CD4-positive, alpha-beta T cell (primary cell): Measurements from ENCODE around the gene FBLN1. TPM values are rescaled to one million over a fixed set of nuclear protein-coding genes. Genes with fewer than 3 reads are reported as not detected.

Experiments
- ATAC-seq: fragments of 200-7000 bp; cut with Tn5 transposase; one replicate; pipeline ENCODE4 v1.10.0; 2022; ENCODE audit warnings: mild to moderate bottlenecking; ENCODE audit not compliant: poor library complexity
- CTCF ChIA-PET: fragments of 350-600 bp; sonication (Branson Sonifier 250); formaldehyde crosslinking; loops from one replicate; lab custom pipeline; 2021; ENCODE audit warnings: antibody characterized with exemption, inconsistent platforms; lab: Charles Lee
- POLR2A ChIA-PET: fragments of 350-600 bp; sonication (Branson Sonifier 250); formaldehyde crosslinking; loops from one replicate; lab custom pipeline; 2021; ENCODE audit warnings: antibody characterized with exemption, inconsistent platforms; lab: Charles Lee
- DNase-seq, 14 experiments: peaks; one replicate each; pipeline ENCODE4 v3.0.0-alpha.2; 2013 to 2020; ENCODE audit warnings: mixed read lengths in 2 of 14
- H3K27ac ChIP-seq, 2 donors: one replicate each; pipeline versions ENCODE4 v1.5.1 to v1.7.0; 2013; ENCODE audit warnings: low read length in 2 of 2, low read depth in 1 of 2, mild to moderate bottlenecking in 1 of 2
- H3K27me3 ChIP-seq, 2 experiments: 1 replicate in 1 of 2; 2 replicates in 1 of 2; pipeline versions ENCODE4 v1.6.1 to v1.7.0; 2013; ENCODE audit warnings: low read length in 2 of 2, control low read depth in 1 of 2, mild to moderate bottlenecking in 1 of 2, moderate library complexity in 1 of 2; ENCODE audit not compliant: insufficient read depth in 2 of 2, control insufficient read depth in 1 of 2
- H3K36me3 ChIP-seq: one replicate; pipeline ENCODE4 v1.6.1; 2013; ENCODE audit warnings: low read length, control low read depth; ENCODE audit not compliant: insufficient read depth
- H3K4me1 ChIP-seq: one replicate; pipeline ENCODE4 v1.6.1; 2013; ENCODE audit warnings: low read length, control low read depth; ENCODE audit not compliant: insufficient read depth
- H3K4me3 ChIP-seq: one replicate; pipeline ENCODE4 v1.5.1; 2013; ENCODE audit warnings: mild to moderate bottlenecking, low read length, moderate library complexity
- H3K9me3 ChIP-seq, 2 experiments: 1 replicate in 1 of 2; 2 replicates in 1 of 2; pipeline versions ENCODE4 v1.6.1 to v1.7.0; 2013; ENCODE audit warnings: low read length in 2 of 2, mild to moderate bottlenecking in 2 of 2, control low read depth in 1 of 2, moderate library complexity in 1 of 2; ENCODE audit not compliant: control insufficient read depth in 1 of 2, insufficient read depth in 1 of 2
- H3K27ac Mint-ChIP-seq: one replicate; pipeline ENCODE4 v1.8.0; 2020; ENCODE audit warnings: mixed read lengths
- H3K27me3 Mint-ChIP-seq: one replicate; pipeline ENCODE4 v1.8.0; 2021; ENCODE audit warnings: mixed read lengths
- H3K36me3 Mint-ChIP-seq: one replicate; pipeline ENCODE4 v1.8.0; 2021; ENCODE audit warnings: low read depth, mixed read lengths
- H3K4me1 Mint-ChIP-seq: one replicate; pipeline ENCODE4 v1.8.0; 2021; ENCODE audit warnings: low read depth, mixed read lengths
- H3K4me3 Mint-ChIP-seq: one replicate; pipeline ENCODE4 v1.8.0; 2020; ENCODE audit warnings: mild to moderate bottlenecking, mixed read lengths
- H3K9me3 Mint-ChIP-seq: one replicate; pipeline ENCODE4 v1.8.0; 2020; ENCODE audit warnings: mixed read lengths
- CTCF ChIP-seq: fragments of 200-600 bp; IDR thresholded peaks from one replicate; pipeline ENCODE4 v1.8.0; 2022; ENCODE audit warnings: antibody characterized with exemption, mild to moderate bottlenecking
- intact Hi-C, 2 experiments: fragments of 100-400 bp; cut with DNase I in 1 of 2; cut with micrococcal nuclease in 1 of 2; formaldehyde crosslinking; loops; one replicate each; pipeline versions ENCODE4 v1.15.1 to v1.9.0; 2023 to 2025; cut with DNase I, micrococcal nuclease
- total RNA-seq, 174 experiments: library from RNA in 2 of 174; stranded (reverse) in 2 of 174; gene quantifications; one replicate each; pipeline ENCODE4 v1.2.3 and lab custom pipeline; 2021 to 2026

FBLN1 gene
- total RNA-seq, 2 experiments from 2014 or later = not detected

GRCh38 chr22:45469281-45470073 is 33.2 kb upstream of the FBLN1 start:
- no peaks in the 10 kb centered on the region for H3K4me1 ChIP-seq
- no peaks in the 10 kb centered on the region for H3K36me3 ChIP-seq
- Mint-ChIP-seq H3K27me3 (no peaks in the 10 kb centered on the region), H3K4me1 (no peaks in the 10 kb centered on the region), H3K4me3 (no peak overlapping the region), H3K36me3 (no peaks in the 10 kb centered on the region), H3K9me3 (peaks cover 2% of the 10 kb centered on the region), H3K27ac (no peak overlapping the region)
- TF ChIP-seq CTCF = no peak
- ChIA-PET CTCF (no interaction called here), POLR2A (no interaction called here)
- H3K27me3 ChIP-seq = peaks cover 0 to 2% of the 10 kb centered on the region in 2 experiments
- H3K27ac ChIP-seq = no peak overlapping the region
- peaks cover 0 to 10% of the 10 kb centered on the region in 2 experiments for H3K9me3 ChIP-seq
- DNase-seq (no peak), ATAC-seq (no peak)
- intact Hi-C loops = no loop called here
- no peak overlapping the region for H3K4me3 ChIP-seq

- no peak for DNase-seq
- no peak for TF ChIP-seq CTCF
- H3K4me1 Mint-ChIP-seq = no peaks in the 10 kb centered on the region
- Histone ChIP-seq H3K4me3 (no peak overlapping the region), H3K4me1 (no peaks in the 10 kb centered on the region), H3K27ac (no peak overlapping the region), H3K27me3 (peaks cover 0 to 8% of the 10 kb centered on the region in 2 experiments), H3K36me3 (no peaks in the 10 kb centered on the region), H3K9me3 (peaks cover 0 to 10% of the 10 kb centered on the region in 2 experiments)
- CTCF ChIA-PET = no interaction called here
- H3K27ac Mint-ChIP-seq = no peak overlapping the region
- no peak overlapping the region for H3K4me3 Mint-ChIP-seq
- intact Hi-C loops = no loop called here
- no peak for ATAC-seq
- H3K9me3 Mint-ChIP-seq = peaks cover 2% of the 10 kb centered on the region
- H3K36me3 Mint-ChIP-seq = no peaks in the 10 kb centered on the region
- H3K27me3 Mint-ChIP-seq = peaks cover 11% of the 10 kb centered on the region
- POLR2A ChIA-PET = interaction anchor here (0.7 kb wide), 1 partner anchor 203 kb away, joined by 3 read pairs; no protein-coding TSS in a partner anchor
Observed at GRCh38 chr22:45470871-45471270, 31.8 kb upstream of the FBLN1 start.

- Histone ChIP-seq H3K9me3 (peaks cover 0 to 1% of the 10 kb centered on the region in 2 experiments), H3K27ac (no peak overlapping the region), H3K4me3 (no peak overlapping the region), H3K27me3 (peaks cover 0 to 8% of the 10 kb centered on the region in 2 experiments), H3K36me3 (no peaks in the 10 kb centered on the region), H3K4me1 (no peaks in the 10 kb centered on the region)
- Mint-ChIP-seq H3K4me3 (no peak overlapping the region), H3K36me3 (no peaks in the 10 kb centered on the region), H3K27ac (no peak overlapping the region), H3K27me3 (peaks cover 18% of the 10 kb centered on the region), H3K9me3 (peaks cover 2% of the 10 kb centered on the region), H3K4me1 (no peaks in the 10 kb centered on the region)
- POLR2A ChIA-PET = no interaction called here
- TF ChIP-seq CTCF = no peak
- CTCF ChIA-PET = no interaction called here
- intact Hi-C loops = no loop called here
- ATAC-seq (no peak), DNase-seq (no peak)
Observed at GRCh38 chr22:45472426-45472825, 30.3 kb upstream of the FBLN1 start.
